Retinal pigment epithelial cell (primary cell): ENCODE data around the gene GALNS.

Experiments
- DNase-seq: peaks from one replicate; pipeline ENCODE4 v3.0.0-alpha.2; 2010; ENCODE audit warnings: low read depth
- H3K4me3 ChIP-seq: 2 replicates; pipeline ENCODE4 v1.5.1; 2011; ENCODE audit warnings: mild to moderate bottlenecking, low read length, control low read depth, moderate library complexity
- CTCF ChIP-seq: conservative IDR thresholded peaks from 2 replicates; pipeline ENCODE4 v1.5.1; 2011; ENCODE audit warnings: low read depth, low read length, control low read depth, inconsistent platforms

The GALNS gene

DNA sequence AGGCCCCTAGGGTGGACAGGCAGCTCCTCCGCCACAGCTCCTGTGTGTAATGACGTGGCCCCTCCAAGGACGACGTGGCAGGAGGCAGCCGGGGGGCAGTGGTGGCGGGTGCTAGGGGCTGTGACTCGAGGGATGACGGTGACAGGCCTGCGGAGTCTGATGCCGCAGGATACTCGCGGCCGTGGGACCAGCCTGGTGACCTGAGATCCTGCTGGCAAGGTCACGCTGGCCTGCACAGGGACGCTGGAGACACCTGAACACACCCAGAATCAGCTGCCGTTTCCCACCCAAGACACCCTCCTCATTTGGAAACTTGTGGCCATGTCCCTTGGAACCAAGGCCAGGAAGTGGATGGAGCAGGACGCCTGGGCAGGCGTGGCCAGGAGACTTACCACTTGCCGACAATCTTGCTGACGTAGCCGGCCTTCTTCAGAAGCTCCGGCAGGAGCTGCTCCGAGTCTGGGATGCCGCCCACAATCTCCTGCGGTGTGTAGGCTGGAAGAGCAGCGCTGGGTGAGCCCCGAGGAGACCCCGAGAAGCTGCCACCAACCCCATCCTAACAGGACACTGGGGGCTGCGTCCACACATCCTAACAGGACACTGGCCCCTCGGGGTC, 16.0 kb downstream of the GALNS start:
- DNase-seq = no peak
- H3K4me3 ChIP-seq = no peak overlapping the region
- no peak for TF ChIP-seq CTCF

GRCh38 chr16:88839745-88840599, 16.8 kb downstream of the GALNS start:
- no peak overlapping the region for H3K4me3 ChIP-seq
- no peak for DNase-seq
- TF ChIP-seq CTCF = no peak

DNA sequence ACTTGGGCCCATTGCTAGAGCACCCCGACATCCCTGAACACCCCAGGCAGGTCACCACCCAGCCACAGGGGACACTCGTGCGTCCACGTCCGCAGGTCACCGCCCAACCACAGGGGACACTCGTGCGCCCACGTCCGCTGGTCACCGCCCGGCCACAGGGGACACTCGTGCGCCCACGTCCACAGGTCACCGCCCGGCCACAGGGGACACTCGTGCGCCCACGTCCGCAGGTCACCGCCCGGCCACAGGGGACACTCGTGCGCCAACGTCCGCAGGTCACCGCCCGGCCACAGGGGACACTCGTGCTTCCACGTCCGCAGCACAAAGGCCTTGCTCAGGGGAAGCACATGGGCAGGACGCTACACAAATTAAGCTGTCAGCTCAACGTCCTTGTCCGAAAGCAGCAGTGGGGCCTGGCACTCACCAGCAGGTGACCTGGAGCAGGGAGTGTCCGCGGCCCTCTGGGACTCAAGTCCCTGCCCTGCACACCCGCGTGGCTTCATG, 17.7 kb downstream of the GALNS start:
- no peak overlapping the region for H3K4me3 ChIP-seq
- DNase-seq = no peak
- no peak for TF ChIP-seq CTCF

- no peak overlapping the region for H3K4me3 ChIP-seq
- DNase-seq = no peak
- no peak for TF ChIP-seq CTCF
These were observed 18.2 kb downstream of the GALNS start for GRCh38 chr16:88838566-88838965.

DNA sequence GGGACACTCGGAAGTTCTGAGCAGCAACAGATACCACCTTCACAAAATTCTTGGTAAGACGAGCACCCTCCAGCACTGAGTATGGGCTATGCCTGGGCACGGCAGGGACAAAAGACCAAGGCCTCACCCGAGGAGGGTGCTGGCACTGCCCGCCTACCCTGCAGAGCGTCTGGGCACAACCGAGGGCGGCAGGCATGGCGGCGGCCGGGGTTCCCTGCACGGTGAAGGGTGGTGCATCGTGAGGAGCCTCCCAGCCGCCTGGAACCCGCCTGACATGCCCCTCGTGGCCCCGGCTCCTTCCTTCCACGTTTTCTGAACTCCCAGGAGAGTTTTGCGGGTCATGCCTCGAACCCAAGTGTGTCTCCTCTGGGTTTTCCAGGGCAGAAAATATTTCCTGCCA, 18.9 kb downstream of the GALNS start:
- H3K4me3 ChIP-seq = no peak overlapping the region
- no peak for TF ChIP-seq CTCF
- no peak for DNase-seq

DNA sequence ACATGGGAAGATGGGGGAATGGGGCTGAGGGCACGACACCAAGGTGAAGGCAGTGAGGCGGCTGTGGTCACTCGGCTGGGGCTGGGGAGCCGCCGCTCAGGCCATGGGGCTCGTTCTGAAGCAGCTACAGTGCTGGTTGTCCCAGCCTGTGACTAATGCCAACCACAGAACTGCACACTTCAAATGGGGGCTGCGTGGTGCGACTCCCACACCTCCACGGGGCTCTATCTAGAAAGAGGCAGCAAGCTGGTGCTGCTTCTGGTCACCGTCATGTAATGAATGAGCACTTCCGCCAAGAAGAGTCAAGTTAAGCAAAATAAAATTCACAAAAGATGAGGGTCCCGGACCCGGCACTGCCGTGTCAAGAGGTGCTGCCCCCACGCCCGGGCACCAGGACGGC, 20.0 kb downstream of the GALNS start:
- no peak for DNase-seq
- no peak overlapping the region for H3K4me3 ChIP-seq
- no peak for TF ChIP-seq CTCF

DNA sequence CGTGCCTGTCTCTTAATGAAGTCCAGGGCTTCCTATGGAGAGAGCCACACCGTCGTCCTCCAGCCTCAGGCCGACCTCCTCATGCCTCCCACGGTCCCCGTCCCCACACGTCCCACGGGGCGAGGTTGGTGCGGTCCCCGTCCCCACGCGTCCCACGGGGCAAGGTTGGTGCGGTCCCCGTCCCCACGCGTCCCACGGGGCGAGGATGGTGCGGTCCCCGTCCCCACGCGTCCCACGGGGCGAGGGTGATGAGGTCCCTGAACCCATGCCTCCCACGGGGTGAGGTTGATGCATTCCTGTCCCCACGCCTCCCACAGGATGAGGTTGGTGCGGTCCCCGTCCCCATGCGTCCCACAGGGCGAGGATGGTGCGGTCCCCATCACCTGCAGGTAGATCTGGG, 20.9 kb downstream of the GALNS start:
- no peak for DNase-seq
- no peak for TF ChIP-seq CTCF
- no peak overlapping the region for H3K4me3 ChIP-seq
